Endothelial cell of umbilical vein (primary cell): ENCODE measurements around the gene CDK4. TPM values are rescaled to one million over a fixed set of nuclear protein-coding genes. Genes with fewer than 3 reads are reported as not detected.
A peak's percentile ranks its signal among the peaks of the same experiment; 100 is the strongest.

Experiments
- BruUV-seq: library from RNA; stranded (reverse); fragments of 400-500 nt; replicated peaks from 2 replicates; lab custom pipeline; 2021; lab: Mats Ljungman, UMichigan
- CTCF ChIA-PET: fragments of 300-600, 350-600 bp; sonication (Branson Sonifier 250); formaldehyde crosslinking; loops from one replicate; lab custom pipeline; 2021; ENCODE audit warnings: antibody characterized with exemption, inconsistent platforms; lab: Charles Lee
- POLR2A ChIA-PET: fragments of 300-600, 350-600 bp; sonication (Branson Sonifier 250); formaldehyde crosslinking; loops from one replicate; lab custom pipeline; 2021; ENCODE audit warnings: antibody characterized with exemption, inconsistent platforms; lab: Charles Lee
- DNase-seq: peaks from one replicate; pipeline ENCODE4 v3.0.0-alpha.2; 2011; ENCODE audit warnings: low read depth, low spot score
- FAIRE-seq: peaks from 2 replicates; lab custom pipeline; 2011; peaks lifted over from hg19 to GRCh38; lab: Jason Lieb, UNC
- H2AFZ ChIP-seq: 2 replicates; pipeline ENCODE4 v1.6.0; 2012; ENCODE audit warnings: low read depth, low read length, control low read depth, inconsistent platforms
- H3K27ac ChIP-seq: 2 replicates; pipeline ENCODE4 v1.5.1; 2011; ENCODE audit warnings: low read depth, mild to moderate bottlenecking, control low read depth, low read length, moderate library complexity; ENCODE audit not compliant: insufficient read depth
- H3K27me3 ChIP-seq, 2 experiments: 2 replicates each; pipeline versions ENCODE4 v1.6.0 to v1.6.1; 2011; ENCODE audit warnings: low read length in 2 of 2, mixed read lengths in 1 of 2; ENCODE audit not compliant: control insufficient read depth in 2 of 2, insufficient read depth in 2 of 2
- H3K36me3 ChIP-seq, 2 experiments: 2 replicates in 1 of 2; 3 replicates in 1 of 2; pipeline ENCODE4 v1.5.1; 2011; ENCODE audit warnings: low read length in 2 of 2, mild to moderate bottlenecking in 1 of 2, moderate library complexity in 1 of 2; ENCODE audit not compliant: control insufficient read depth in 2 of 2, insufficient read depth in 2 of 2; ENCODE audit errors: extremely low read depth in 1 of 2
- H3K4me1 ChIP-seq: 3 replicates; pipeline ENCODE4 v1.5.1; 2011; ENCODE audit warnings: mild to moderate bottlenecking, low read length; ENCODE audit not compliant: control insufficient read depth, insufficient read depth; ENCODE audit errors: extremely low read depth
- H3K4me2 ChIP-seq: 2 replicates; pipeline ENCODE4 v1.6.1; 2011; ENCODE audit warnings: low read length, control low read depth, mixed read lengths; ENCODE audit not compliant: insufficient read depth
- H3K4me3 ChIP-seq, 3 experiments: fragments of 200-600 bp in 1 of 3; sonication (generic), shearing (Covaris generic) in 1 of 3; replicated peaks in 1 of 3; 2 replicates each; pipeline ENCODE4 v1.5.1; 2011 to 2016; ENCODE audit warnings: control low read depth in 3 of 3, low read length in 3 of 3, mild to moderate bottlenecking in 2 of 3, inconsistent platforms in 1 of 3, low read depth in 1 of 3, moderate library complexity in 1 of 3; ENCODE audit not compliant: insufficient read depth in 1 of 3
- H3K79me2 ChIP-seq: 2 replicates; pipeline ENCODE4 v1.6.0; 2012; ENCODE audit warnings: low read length, inconsistent platforms; ENCODE audit not compliant: control insufficient read depth, insufficient read depth
- H3K9ac ChIP-seq: replicated peaks from 2 replicates; pipeline ENCODE3; 2011; ENCODE audit warnings: low read length, control low read depth; ENCODE audit not compliant: insufficient read depth; ENCODE audit errors: extremely low read depth
- H3K9me1 ChIP-seq: replicated peaks from 3 replicates; pipeline ENCODE4 v1.6.0; 2011; ENCODE audit warnings: mild to moderate bottlenecking, low read length; ENCODE audit not compliant: control insufficient read depth, insufficient read depth; ENCODE audit errors: extremely low read depth
- H3K9me3 ChIP-seq: replicated peaks from 2 replicates; pipeline ENCODE4 v1.5.1; 2012; ENCODE audit warnings: low read length, inconsistent platforms; ENCODE audit not compliant: control insufficient read depth, insufficient read depth
- H4K20me1 ChIP-seq: replicated peaks from 2 replicates; pipeline ENCODE3; 2011; ENCODE audit warnings: mild to moderate bottlenecking, low read length; ENCODE audit not compliant: control insufficient read depth, insufficient read depth; ENCODE audit errors: extremely low read depth
- CTCF ChIP-seq, 2 donors: IDR thresholded peaks; 1 replicate in 1 of 2; 2 replicates in 1 of 2; pipeline ENCODE4 v1.5.1; 2011; ENCODE audit warnings: low read length in 2 of 2, mild to moderate bottlenecking in 2 of 2, moderate library complexity in 2 of 2, control low read depth in 1 of 2, inconsistent platforms in 1 of 2, low read depth in 1 of 2; ENCODE audit not compliant: insufficient read depth in 1 of 2; ENCODE audit errors: extremely low read depth in 1 of 2
- EZH2 ChIP-seq: IDR thresholded peaks from 2 replicates; pipeline ENCODE4 v1.6.1; 2012; ENCODE audit warnings: borderline replicate concordance, low read depth, mild to moderate bottlenecking, moderate library complexity, low read length, inconsistent platforms; ENCODE audit not compliant: severe bottlenecking
- FOS ChIP-seq: IDR thresholded peaks from 2 replicates; pipeline ENCODE4 v1.6.1; 2011; ENCODE audit warnings: mild to moderate bottlenecking, low read length, moderate library complexity, borderline replicate concordance; ENCODE audit not compliant: insufficient read depth
- GATA2 ChIP-seq: IDR thresholded peaks from 2 replicates; pipeline ENCODE4 v1.7.0; 2011; ENCODE audit warnings: low read depth, mild to moderate bottlenecking, moderate library complexity, mixed read lengths, low read length; ENCODE audit not compliant: insufficient read length, insufficient read depth
- JUN ChIP-seq: IDR thresholded peaks from 2 replicates; pipeline ENCODE4 v1.6.1; 2011; ENCODE audit warnings: borderline replicate concordance, low read depth; ENCODE audit not compliant: insufficient read length, insufficient read depth
- MAX ChIP-seq: IDR thresholded peaks from 2 replicates; pipeline ENCODE4 v1.6.1; 2011; ENCODE audit not compliant: insufficient read depth, insufficient read length
- MYC ChIP-seq: IDR thresholded peaks from one replicate; pipeline ENCODE4 v1.6.1; 2011; ENCODE audit warnings: mild to moderate bottlenecking, low read depth, low read length
- POLR2A ChIP-seq: IDR thresholded peaks from 2 replicates; pipeline ENCODE4 v1.6.1; 2012; ENCODE audit warnings: low read depth, mild to moderate bottlenecking, control low read depth, low read length
- POLR2AphosphoS5 ChIP-seq: IDR thresholded peaks from 2 replicates; pipeline ENCODE4 v1.6.1; 2012; ENCODE audit warnings: low read depth, mild to moderate bottlenecking, control low read depth, low read length, moderate library complexity; ENCODE audit not compliant: insufficient read depth
- dilution Hi-C: fragments of 300-500 bp; cut with MboI; formaldehyde crosslinking; loops from one replicate; pipeline ENCODE4 v1.15.0; 2019; ENCODE audit warnings: low sequenced_read_pairs; ENCODE audit not compliant: extremely low pct_ligation_motif_present
- intact Hi-C: fragments of 100-400 bp; cut with micrococcal nuclease; formaldehyde crosslinking; loops from one replicate; pipeline ENCODE4 v1.10.0; 2022
- polyA plus RNA-seq, 4 experiments: library from polyadenylated mRNA; depleted of rRNA in 3 of 4; stranded (reverse) in 3 of 4; unstranded in 1 of 4; fragments of >200 nt; gene quantifications; 2 replicates each; pipeline versions ENCODE4 v1.2.1 to v1.2.3, GENCODE V29; 2011 to 2012; ENCODE audit warnings: missing spikeins in 1 of 4
- total RNA-seq: library from RNA; stranded (reverse); gene quantifications from 2 replicates; pipeline ENCODE4 v1.2.3, GENCODE V29; 2021

Gene CDK4
- total and polyA plus RNA-seq, 2 donors (not counting 3 experiments of a cell fraction or from before 2014, with no cell fraction given): 171 to 332 TPM

- dilution Hi-C loops: no loop called here
- peaks cover 0 to 8% of the 10 kb centered on the region in 2 experiments for H3K36me3 ChIP-seq
- CTCF ChIA-PET: interaction anchor here (2.5 to 2.6 kb wide), 2 partner anchors 11 to 18 kb away, joined by 17 to 48 read pairs; partner anchors contain the start of genes CYP27B1, EEF1AKMT3 and METTL1
- H3K27me3 ChIP-seq: peaks cover 25 to 33% of the 10 kb centered on the region in 2 experiments
- FAIRE-seq: no peak
- H2AFZ ChIP-seq: no peak within 1 kb of the TSS
- no peak for DNase-seq
- TF ChIP-seq FOS: no peak
- TF ChIP-seq JUN: no peak
- TF ChIP-seq EZH2: no peak
- no peak for TF ChIP-seq MYC
- TF ChIP-seq GATA2: no peak
- TF ChIP-seq POLR2AphosphoS5: no peak
- no peak for TF ChIP-seq POLR2A
- no peak for TF ChIP-seq CTCF (IDR thresholded peaks at IDR 0.05; ENCODE audit: extremely low read depth in 1 of 2, insufficient read depth in 1 of 2, low read depth in 1 of 2, low read length in 2 of 2)
- no peak for TF ChIP-seq MAX
- peaks cover 19% of the 10 kb centered on the region for H3K79me2 ChIP-seq
- POLR2A ChIA-PET: no interaction called here
- H4K20me1 ChIP-seq: no peaks in the 10 kb centered on the region
- peak within 1 kb of the TSS in 1 of 3 experiments; percentile 57 for H3K4me3 ChIP-seq
- H3K9me1 ChIP-seq: no peaks in the 10 kb centered on the region
- no peak within 1 kb of the TSS for H3K27ac ChIP-seq
- no peak within 1 kb of the TSS for H3K9ac ChIP-seq
- intact Hi-C loops: no loop called here
- no peaks in the 10 kb centered on the region for H3K9me3 ChIP-seq
- H3K4me1 ChIP-seq: peaks cover 17% of the 10 kb centered on the region
- no TSS peak for BruUV-seq
- peak within 1 kb of the TSS; percentile 7 for H3K4me2 ChIP-seq
These were observed 2.5 kb upstream of the CDK4 start, which contains the start of gene MARCHF9 for GRCh38 chr12:57754411-57755193. Gene MARCHF9, plus strand, starts transcription at chr12:57755103. Its CDS starts 426 bp downstream, at chr12:57755529.
